ENCODE results near the gene RBBP5.

RBBP5 gene

GRCh38 chr1:205038132-205038786 is 83.5 kb downstream of the RBBP5 start:
- TF ChIP-seq EZH2phosphoT487 (IDR thresholded peaks at IDR 0.05; ENCODE audit: borderline replicate concordance, low read length) (no peak), CTCF (IDR thresholded peaks at IDR 0.05; ENCODE audit: low read depth, low read length, poor library complexity, severe bottlenecking) (no peak)

GRCh38 chr1:205037539-205037938 is 84.2 kb downstream of the RBBP5 start:
- Histone ChIP-seq H4K20me1 (ENCODE audit: control insufficient read depth, insufficient read depth, low read depth, low read length) (no peaks in the 10 kb centered on the region), H3K9me2 (replicated peaks; ENCODE audit: control insufficient read depth, low read length) (no peaks in the 10 kb centered on the region), H3K4me2 (ENCODE audit: low read length) (no peak overlapping the region), H3K4me3 (ENCODE audit: low read length) (no peak overlapping the region), H3K27me3 (ENCODE audit: control insufficient read depth, low read length) (peaks cover 18% of the 10 kb centered on the region), H3K9me3 (ENCODE audit: control insufficient read depth, insufficient read depth, low read length) (no peaks in the 10 kb centered on the region), H3K36me3 (ENCODE audit: control insufficient read depth, low read length) (no peaks in the 10 kb centered on the region), H3K4me1 (ENCODE audit: control insufficient read depth, low read length) (no peaks in the 10 kb centered on the region), H3F3A (ENCODE audit: control insufficient read depth, insufficient read depth) (no peaks in the 10 kb centered on the region), H3K79me2 (ENCODE audit: control insufficient read depth, low read length) (no peaks in the 10 kb centered on the region), H3K27ac (ENCODE audit: low read depth, low read length) (no peak overlapping the region)
- TF ChIP-seq EZH2phosphoT487 (IDR thresholded peaks at IDR 0.05; ENCODE audit: borderline replicate concordance, low read length) = no peak
- no peak for TF ChIP-seq CTCF (IDR thresholded peaks at IDR 0.05; ENCODE audit: low read depth, low read length, poor library complexity, severe bottlenecking)

More at GRCh38 chr1:205038132-205038786, 83.5 kb downstream of the RBBP5 start:
- H3K4me2 ChIP-seq (ENCODE audit: low read length) = no peak overlapping the region
- no peaks in the 10 kb centered on the region for H3K4me1 ChIP-seq (ENCODE audit: control insufficient read depth, low read length)
- no peak overlapping the region for H3K4me3 ChIP-seq (ENCODE audit: low read length)
- H4K20me1 ChIP-seq (ENCODE audit: control insufficient read depth, insufficient read depth, low read depth, low read length) = no peaks in the 10 kb centered on the region
- H3K36me3 ChIP-seq (ENCODE audit: control insufficient read depth, low read length) = no peaks in the 10 kb centered on the region
- no peak overlapping the region for H3K27ac ChIP-seq (ENCODE audit: low read depth, low read length)
- H3K27me3 ChIP-seq (ENCODE audit: control insufficient read depth, low read length) = peaks cover 20% of the 10 kb centered on the region
- no peaks in the 10 kb centered on the region for H3K9me2 ChIP-seq (replicated peaks; ENCODE audit: control insufficient read depth, low read length)
- no peaks in the 10 kb centered on the region for H3K79me2 ChIP-seq (ENCODE audit: control insufficient read depth, low read length)
- no peaks in the 10 kb centered on the region for H3K9me3 ChIP-seq (ENCODE audit: control insufficient read depth, insufficient read depth, low read length)
- no peaks in the 10 kb centered on the region for H3F3A ChIP-seq (ENCODE audit: control insufficient read depth, insufficient read depth)

Data from DOHH2 (cell line).